ENCODE data around the gene CEP120. TPM values are rescaled to one million over a fixed set of nuclear protein-coding genes. Genes with fewer than 3 reads are reported as not detected.

CEP120 gene
- total RNA-seq, 1 experiment from 2014 or later, result 27.1 TPM

DNA sequence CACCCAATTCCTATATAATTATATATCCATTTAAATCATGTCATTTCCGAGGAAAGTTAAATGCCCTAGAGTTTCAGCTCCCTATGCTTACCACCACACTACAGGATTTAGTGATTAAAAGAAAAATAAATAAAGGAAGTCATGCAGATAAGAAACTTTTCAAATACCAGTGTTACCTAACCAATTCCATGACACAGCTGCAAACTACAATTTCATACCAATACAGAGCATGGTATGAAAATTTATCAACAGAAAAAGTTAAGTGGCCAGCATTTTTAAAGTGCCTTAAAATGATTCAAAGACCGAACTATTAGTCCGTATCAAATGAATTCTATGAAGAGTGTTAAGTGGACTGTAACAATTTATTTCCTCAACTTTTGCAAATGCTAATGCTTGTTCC lies 35.9 kb downstream of the CEP120 start:
- Mint-ChIP-seq H3K36me3 (ENCODE audit: insufficient read depth, unreplicated experiment) (peaks cover 13% of the 10 kb centered on the region), H3K27ac (ENCODE audit: unreplicated experiment) (no peak overlapping the region), H3K4me3 (ENCODE audit: low read depth, unreplicated experiment) (no peak overlapping the region), H3K27me3 (ENCODE audit: unreplicated experiment) (no peaks in the 10 kb centered on the region), H3K9me3 (ENCODE audit: low read depth, unreplicated experiment) (no peaks in the 10 kb centered on the region), H3K4me1 (ENCODE audit: low read depth, unreplicated experiment) (no peaks in the 10 kb centered on the region)
- no TSS peak for BruUV-seq (replicated peaks)
- DNase-seq, result no peak
- TF ChIP-seq, protein P1, sequence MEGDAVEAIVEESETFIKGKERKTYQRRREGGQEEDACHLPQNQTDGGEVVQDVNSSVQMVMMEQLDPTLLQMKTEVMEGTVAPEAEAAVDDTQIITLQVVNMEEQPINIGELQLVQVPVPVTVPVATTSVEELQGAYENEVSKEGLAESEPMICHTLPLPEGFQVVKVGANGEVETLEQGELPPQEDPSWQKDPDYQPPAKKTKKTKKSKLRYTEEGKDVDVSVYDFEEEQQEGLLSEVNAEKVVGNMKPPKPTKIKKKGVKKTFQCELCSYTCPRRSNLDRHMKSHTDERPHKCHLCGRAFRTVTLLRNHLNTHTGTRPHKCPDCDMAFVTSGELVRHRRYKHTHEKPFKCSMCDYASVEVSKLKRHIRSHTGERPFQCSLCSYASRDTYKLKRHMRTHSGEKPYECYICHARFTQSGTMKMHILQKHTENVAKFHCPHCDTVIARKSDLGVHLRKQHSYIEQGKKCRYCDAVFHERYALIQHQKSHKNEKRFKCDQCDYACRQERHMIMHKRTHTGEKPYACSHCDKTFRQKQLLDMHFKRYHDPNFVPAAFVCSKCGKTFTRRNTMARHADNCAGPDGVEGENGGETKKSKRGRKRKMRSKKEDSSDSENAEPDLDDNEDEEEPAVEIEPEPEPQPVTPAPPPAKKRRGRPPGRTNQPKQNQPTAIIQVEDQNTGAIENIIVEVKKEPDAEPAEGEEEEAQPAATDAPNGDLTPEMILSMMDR (IDR thresholded peaks at IDR 0.05; ENCODE audit: unreplicated experiment), result no peak
- intact Hi-C loops (cut with micrococcal nuclease; ENCODE audit: unreplicated experiment), result no loop called here
- CTCF ChIA-PET, result no interaction called here

DNA sequence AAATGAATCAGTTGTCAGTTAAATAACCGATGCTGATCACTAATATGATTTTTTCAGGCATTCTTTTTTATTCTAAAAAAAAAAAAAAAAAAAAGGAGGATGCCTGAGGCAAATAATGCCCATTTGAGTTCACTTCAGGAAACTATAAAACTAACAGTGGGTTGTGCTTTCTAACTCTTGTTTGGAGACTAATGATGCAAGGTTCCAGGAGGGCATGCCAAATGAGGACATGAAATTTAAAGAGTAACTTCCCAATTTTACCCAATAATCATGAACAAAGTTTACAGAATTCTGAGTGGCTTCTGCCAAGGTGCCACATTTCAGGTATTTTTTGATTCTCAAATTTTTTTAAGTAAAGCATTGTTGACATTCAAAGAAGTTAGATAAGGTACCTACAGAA lies 41.0 kb downstream of the CEP120 start:
- TF ChIP-seq, protein P1 (IDR thresholded peaks at IDR 0.05; ENCODE audit: unreplicated experiment), result no peak
- H3K27me3 Mint-ChIP-seq (ENCODE audit: unreplicated experiment), result no peaks in the 10 kb centered on the region
- H3K36me3 Mint-ChIP-seq (ENCODE audit: insufficient read depth, unreplicated experiment), result peaks cover 17% of the 10 kb centered on the region
- H3K4me1 Mint-ChIP-seq (ENCODE audit: low read depth, unreplicated experiment), result no peaks in the 10 kb centered on the region
- no peaks in the 10 kb centered on the region for H3K9me3 Mint-ChIP-seq (ENCODE audit: low read depth, unreplicated experiment)
- DNase-seq, result no peak
- CTCF ChIA-PET, result no interaction called here
- no peak overlapping the region for H3K4me3 Mint-ChIP-seq (ENCODE audit: low read depth, unreplicated experiment)
- intact Hi-C loops (cut with micrococcal nuclease; ENCODE audit: unreplicated experiment), result no loop called here
- H3K27ac Mint-ChIP-seq (ENCODE audit: unreplicated experiment), result no peak overlapping the region
- no TSS peak for BruUV-seq (replicated peaks)

DNA sequence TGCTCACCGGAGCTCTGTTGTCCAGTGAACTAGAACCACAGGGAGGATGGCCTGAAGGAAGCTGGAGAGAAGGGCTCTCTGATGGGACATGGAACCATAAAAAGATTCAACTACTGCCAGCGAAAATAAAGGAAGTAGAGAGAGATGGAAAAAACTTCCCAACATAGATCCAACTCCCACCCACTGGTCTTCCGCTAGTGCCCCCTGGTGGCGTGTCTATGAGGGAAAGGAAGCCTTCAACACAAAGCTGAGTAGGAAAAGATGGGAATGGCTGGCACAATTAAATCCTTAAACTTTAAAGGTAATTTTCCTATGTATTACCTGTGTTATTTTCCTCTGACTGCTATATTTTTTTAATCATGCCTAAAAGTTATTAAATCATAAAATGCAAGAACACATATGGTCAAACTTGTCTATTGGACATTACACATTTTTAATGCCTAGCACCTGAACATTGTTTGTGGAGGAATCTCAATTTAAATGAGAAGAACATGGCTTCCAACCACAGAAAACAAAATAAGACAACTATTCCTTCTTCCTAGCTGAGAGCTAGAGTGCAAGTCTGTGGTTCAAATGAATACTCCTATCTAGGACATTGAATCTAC lies 51.5 kb downstream of the CEP120 start:
- no peaks in the 10 kb centered on the region for H3K4me1 Mint-ChIP-seq (ENCODE audit: low read depth, unreplicated experiment)
- H3K36me3 Mint-ChIP-seq (ENCODE audit: insufficient read depth, unreplicated experiment), result peaks cover 26% of the 10 kb centered on the region
- no peak overlapping the region for H3K4me3 Mint-ChIP-seq (ENCODE audit: low read depth, unreplicated experiment)
- CTCF ChIA-PET, result interaction anchor here (1.6 kb wide), 1 partner anchor 855 kb away, joined by 7 read pairs; no protein-coding TSS in a partner anchor
- H3K27me3 Mint-ChIP-seq (ENCODE audit: unreplicated experiment), result no peaks in the 10 kb centered on the region
- no TSS peak for BruUV-seq (replicated peaks)
- no peak overlapping the region for H3K27ac Mint-ChIP-seq (ENCODE audit: unreplicated experiment)
- intact Hi-C loops (cut with micrococcal nuclease; ENCODE audit: unreplicated experiment), result no loop called here
- no peaks in the 10 kb centered on the region for H3K9me3 Mint-ChIP-seq (ENCODE audit: low read depth, unreplicated experiment)
- TF ChIP-seq, protein P1 (IDR thresholded peaks at IDR 0.05; ENCODE audit: unreplicated experiment), result peak; percentile 72
- DNase-seq, result peak; percentile 77

DNA sequence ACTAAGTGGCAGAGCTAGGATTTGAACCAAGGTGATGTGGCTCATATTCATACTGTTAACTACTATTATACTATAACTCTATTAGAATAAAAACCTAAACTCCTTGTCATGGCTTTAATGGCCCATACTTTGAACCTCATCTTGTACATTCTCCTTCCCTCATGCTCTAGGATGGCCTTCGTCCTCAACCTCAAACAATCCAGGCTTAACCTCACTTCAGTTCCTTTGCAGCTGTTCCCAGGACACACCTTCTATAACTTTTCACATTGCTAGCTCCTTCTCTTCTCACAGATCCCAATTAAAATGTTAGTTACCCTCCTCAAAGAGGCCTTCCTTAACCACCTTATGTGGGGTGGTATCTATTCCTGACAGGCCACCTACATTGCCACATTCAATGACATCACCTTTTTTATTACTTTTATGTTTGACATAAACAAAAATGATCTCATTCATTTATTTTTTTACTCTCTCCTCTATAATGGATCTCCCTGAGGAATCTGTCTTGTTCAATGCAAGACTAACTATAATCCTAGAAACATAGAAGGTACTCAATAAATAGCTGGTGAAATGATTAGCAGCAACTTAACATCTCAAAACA lies 53.7 kb downstream of the CEP120 start:
- no TSS peak for BruUV-seq (replicated peaks)
- H3K36me3 Mint-ChIP-seq (ENCODE audit: insufficient read depth, unreplicated experiment), result peaks cover 15% of the 10 kb centered on the region
- TF ChIP-seq, protein P1 (IDR thresholded peaks at IDR 0.05; ENCODE audit: unreplicated experiment), result no peak
- CTCF ChIA-PET, result interaction anchor here (1.0 kb wide), 1 partner anchor 250 kb away, joined by 4 read pairs; no protein-coding TSS in a partner anchor
- no peak for DNase-seq
- H3K27ac Mint-ChIP-seq (ENCODE audit: unreplicated experiment), result no peak overlapping the region
- no peak overlapping the region for H3K4me3 Mint-ChIP-seq (ENCODE audit: low read depth, unreplicated experiment)
- H3K9me3 Mint-ChIP-seq (ENCODE audit: low read depth, unreplicated experiment), result no peaks in the 10 kb centered on the region
- intact Hi-C loops (cut with micrococcal nuclease; ENCODE audit: unreplicated experiment), result loop anchor here (2.0 to 5.0 kb wide), 3 partner anchors 243 to 869 kb away; no protein-coding TSS in a partner anchor
- no peaks in the 10 kb centered on the region for H3K27me3 Mint-ChIP-seq (ENCODE audit: unreplicated experiment)
- no peaks in the 10 kb centered on the region for H3K4me1 Mint-ChIP-seq (ENCODE audit: low read depth, unreplicated experiment)
